CD14-positive monocyte (primary cell): ENCODE data around the gene SMIM35. TPM values are rescaled to one million over a fixed set of nuclear protein-coding genes. Genes with fewer than 3 reads are reported as not detected.
A peak's percentile ranks its signal among the peaks of the same experiment; 100 is the strongest.

Experiments
- DNase-seq, 3 donors: peaks; one replicate each; pipeline ENCODE4 v3.0.0-alpha.2; 2011 to 2022
- H2AFZ ChIP-seq: 2 replicates; pipeline ENCODE4 v1.6.0; 2012; ENCODE audit warnings: mild to moderate bottlenecking, low read depth, low read length, inconsistent platforms; ENCODE audit not compliant: insufficient read depth, poor library complexity, severe bottlenecking
- H3K27ac ChIP-seq, 2 donors: 1 replicate in 1 of 2; 2 replicates in 1 of 2; pipeline ENCODE4 v1.5.1; 2012 to 2013; ENCODE audit warnings: low read length in 2 of 2, control low read depth in 1 of 2, inconsistent platforms in 1 of 2, low read depth in 1 of 2, mild to moderate bottlenecking in 1 of 2
- H3K27me3 ChIP-seq, 2 donors: one replicate each; pipeline versions ENCODE4 v1.6.0 to v1.6.1; 2011 to 2013; ENCODE audit warnings: low read length in 2 of 2; ENCODE audit not compliant: control insufficient read depth in 2 of 2, insufficient read depth in 2 of 2
- H3K36me3 ChIP-seq, 2 donors: replicated peaks in 1 of 2; 1 replicate in 1 of 2; 2 replicates in 1 of 2; pipeline versions ENCODE4 v1.5.1 to v1.6.1; 2012 to 2013; ENCODE audit warnings: low read length in 2 of 2, control low read depth in 1 of 2, inconsistent platforms in 1 of 2, mild to moderate bottlenecking in 1 of 2; ENCODE audit not compliant: insufficient read depth in 2 of 2, control insufficient read depth in 1 of 2
- H3K4me1 ChIP-seq, 2 donors: 1 replicate in 1 of 2; 2 replicates in 1 of 2; pipeline versions ENCODE4 v1.5.1 to v1.6.1; 2012 to 2013; ENCODE audit warnings: low read length in 2 of 2, control low read depth in 1 of 2, inconsistent platforms in 1 of 2, mild to moderate bottlenecking in 1 of 2, moderate library complexity in 1 of 2; ENCODE audit not compliant: insufficient read depth in 2 of 2, control insufficient read depth in 1 of 2
- H3K4me2 ChIP-seq: replicated peaks from 2 replicates; pipeline ENCODE3; 2012; ENCODE audit warnings: low read length, moderate library complexity, mild to moderate bottlenecking; ENCODE audit not compliant: poor library complexity, severe bottlenecking; ENCODE audit errors: extremely low read depth
- H3K4me3 ChIP-seq, 3 experiments: fragments of 200-600 bp in 1 of 3; sonication (generic) in 1 of 3; replicated peaks in 1 of 3; 1 replicate in 2 of 3; 2 replicates in 1 of 3; pipeline ENCODE4 v1.5.1; 2011 to 2013; ENCODE audit warnings: low read length in 3 of 3, mild to moderate bottlenecking in 3 of 3, control low read depth in 2 of 3, low read depth in 2 of 3, inconsistent platforms in 1 of 3, moderate library complexity in 1 of 3
- H3K79me2 ChIP-seq: 2 replicates; pipeline ENCODE4 v1.6.0; 2012; ENCODE audit warnings: mild to moderate bottlenecking, control low read depth, inconsistent platforms, low read length, moderate library complexity; ENCODE audit not compliant: insufficient read depth
- H3K9ac ChIP-seq: 2 replicates; pipeline ENCODE4 v1.6.0; 2017; ENCODE audit warnings: low read length, mild to moderate bottlenecking; ENCODE audit not compliant: insufficient read depth, poor library complexity, severe bottlenecking
- H3K9me3 ChIP-seq, 2 donors: replicated peaks in 1 of 2; 1 replicate in 1 of 2; 2 replicates in 1 of 2; pipeline versions ENCODE4 v1.5.1 to v1.6.1; 2012 to 2013; ENCODE audit warnings: low read length in 2 of 2, control low read depth in 1 of 2; ENCODE audit not compliant: control insufficient read depth in 1 of 2, insufficient read depth in 1 of 2
- H4K20me1 ChIP-seq: 2 replicates; pipeline ENCODE4 v1.6.0; 2012; ENCODE audit warnings: mild to moderate bottlenecking, low read length, control low read depth, moderate library complexity; ENCODE audit not compliant: insufficient read depth
- H3K27ac Mint-ChIP-seq, 7 donors: one replicate each; pipeline ENCODE4 v1.8.0; 2020; ENCODE audit warnings: mild to moderate bottlenecking in 7 of 7, mixed read lengths in 7 of 7, moderate library complexity in 6 of 7, inconsistent platforms in 2 of 7
- H3K27me3 Mint-ChIP-seq, 3 donors: one replicate each; pipeline ENCODE4 v1.8.0; 2021 to 2022; ENCODE audit warnings: low read depth in 3 of 3, mild to moderate bottlenecking in 3 of 3, mixed read lengths in 3 of 3, moderate library complexity in 3 of 3, inconsistent platforms in 1 of 3
- H3K36me3 Mint-ChIP-seq, 2 donors: one replicate each; pipeline ENCODE4 v1.8.0; 2020; ENCODE audit warnings: mixed read lengths in 2 of 2, inconsistent platforms in 1 of 2, mild to moderate bottlenecking in 1 of 2
- H3K4me1 Mint-ChIP-seq: one replicate; pipeline ENCODE4 v1.8.0; 2020; ENCODE audit warnings: mild to moderate bottlenecking, mixed read lengths
- H3K4me3 Mint-ChIP-seq, 2 donors: one replicate each; pipeline ENCODE4 v1.8.0; 2020; ENCODE audit warnings: mild to moderate bottlenecking in 2 of 2, mixed read lengths in 2 of 2, moderate library complexity in 1 of 2
- H3K9me3 Mint-ChIP-seq, 7 donors: one replicate each; pipeline ENCODE4 v1.8.0; 2020 to 2022; ENCODE audit warnings: mixed read lengths in 7 of 7, mild to moderate bottlenecking in 6 of 7, moderate library complexity in 6 of 7, inconsistent platforms in 2 of 7
- WGBS: methylation state at CpG from one replicate; pipeline ENCODE4 v1.1.5; 2013; ENCODE audit warnings: missing lambda C conversion rate; ENCODE audit not compliant: insufficient coverage; 5-methylcytosine and 5-hydroxymethylcytosine counted together
- intact Hi-C, 2 donors: fragments of 100-400 bp; cut with micrococcal nuclease; formaldehyde crosslinking; loops; one replicate each; pipeline versions ENCODE4 v1.15.0 to v1.15.1; 2023
- polyA plus RNA-seq, 3 donors: library from polyadenylated mRNA; depleted of rRNA in 1 of 3; unstranded in 2 of 3; stranded (reverse) in 1 of 3; fragments of 300-500 nt in 2 of 3; fragments of >200 nt in 1 of 3; fragmentation: Illumina TruSeq in 2 of 3; gene quantifications; 1 replicate in 2 of 3; 2 replicates in 1 of 3; pipeline ENCODE4 v1.2.3, GENCODE V29; 2012 to 2021
- TF ChIP-seq, protein P1 (sequence below): fragments of 200-600 bp; IDR thresholded peaks from one replicate; pipeline ENCODE4 v1.8.0; 2022; ENCODE audit warnings: antibody characterized with exemption, mild to moderate bottlenecking

Gene SMIM35
- polyA plus RNA-seq, 3 donors = 0.05 to 0.29 (median 0.11) TPM

DNA sequence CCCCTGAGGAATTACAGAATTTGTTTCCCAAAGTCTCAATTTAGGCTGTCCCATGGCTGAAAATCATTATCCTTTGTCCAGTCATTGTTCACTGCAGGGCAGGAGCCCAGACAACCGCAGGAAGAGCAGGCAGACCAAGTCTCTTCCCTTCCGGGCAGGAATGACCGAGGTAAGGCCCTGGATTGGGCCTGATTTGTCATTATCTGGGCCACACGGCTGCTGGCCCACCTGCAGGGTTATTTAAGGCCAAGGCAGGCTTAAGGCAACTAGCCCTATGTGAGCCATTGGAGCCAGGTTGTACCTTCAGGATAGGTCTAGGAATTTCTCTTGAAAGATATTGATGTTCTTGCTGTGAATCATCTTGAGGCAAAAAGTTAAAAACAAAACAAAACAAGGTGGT is 110.3 kb downstream of the SMIM35 start:
- Histone ChIP-seq H3K9ac (no peak overlapping the region), H3K4me2 (peak overlapping the region; percentile 17), H3K36me3 (no peaks in the 10 kb centered on the region), H3K4me3 (peak overlapping the region in 1 of 3 experiments; percentile 15), H2AFZ (no peak overlapping the region), H3K4me1 (peaks cover 92 to 100% of the 10 kb centered on the region in 2 donors), H3K9me3 (no peaks in the 10 kb centered on the region), H4K20me1 (no peaks in the 10 kb centered on the region), H3K27ac (peak overlapping the region; percentile 30 to 71), H3K79me2 (no peaks in the 10 kb centered on the region), H3K27me3 (no peaks in the 10 kb centered on the region)
- TF ChIP-seq, protein P1, sequence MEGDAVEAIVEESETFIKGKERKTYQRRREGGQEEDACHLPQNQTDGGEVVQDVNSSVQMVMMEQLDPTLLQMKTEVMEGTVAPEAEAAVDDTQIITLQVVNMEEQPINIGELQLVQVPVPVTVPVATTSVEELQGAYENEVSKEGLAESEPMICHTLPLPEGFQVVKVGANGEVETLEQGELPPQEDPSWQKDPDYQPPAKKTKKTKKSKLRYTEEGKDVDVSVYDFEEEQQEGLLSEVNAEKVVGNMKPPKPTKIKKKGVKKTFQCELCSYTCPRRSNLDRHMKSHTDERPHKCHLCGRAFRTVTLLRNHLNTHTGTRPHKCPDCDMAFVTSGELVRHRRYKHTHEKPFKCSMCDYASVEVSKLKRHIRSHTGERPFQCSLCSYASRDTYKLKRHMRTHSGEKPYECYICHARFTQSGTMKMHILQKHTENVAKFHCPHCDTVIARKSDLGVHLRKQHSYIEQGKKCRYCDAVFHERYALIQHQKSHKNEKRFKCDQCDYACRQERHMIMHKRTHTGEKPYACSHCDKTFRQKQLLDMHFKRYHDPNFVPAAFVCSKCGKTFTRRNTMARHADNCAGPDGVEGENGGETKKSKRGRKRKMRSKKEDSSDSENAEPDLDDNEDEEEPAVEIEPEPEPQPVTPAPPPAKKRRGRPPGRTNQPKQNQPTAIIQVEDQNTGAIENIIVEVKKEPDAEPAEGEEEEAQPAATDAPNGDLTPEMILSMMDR = no peak
- peak overlapping the region in 1 of 2 donors; percentile 58 for H3K4me3 Mint-ChIP-seq
- H3K36me3 Mint-ChIP-seq = peaks cover 9 to 10% of the 10 kb centered on the region in 2 donors
- 89% methylated on average over 4 of the region's 4 CpGs for WGBS
- H3K27ac Mint-ChIP-seq = peak overlapping the region; percentile 48 to 93 (median 90)
- H3K4me1 Mint-ChIP-seq = peaks cover 92% of the 10 kb centered on the region
- DNase-seq = no peak
- H3K9me3 Mint-ChIP-seq = peaks cover 0 to 4% (median 0%) of the 10 kb centered on the region in 7 donors
- H3K27me3 Mint-ChIP-seq = peaks cover 0 to 4% (median 0%) of the 10 kb centered on the region in 3 donors
- intact Hi-C loops = no loop called here

DNA sequence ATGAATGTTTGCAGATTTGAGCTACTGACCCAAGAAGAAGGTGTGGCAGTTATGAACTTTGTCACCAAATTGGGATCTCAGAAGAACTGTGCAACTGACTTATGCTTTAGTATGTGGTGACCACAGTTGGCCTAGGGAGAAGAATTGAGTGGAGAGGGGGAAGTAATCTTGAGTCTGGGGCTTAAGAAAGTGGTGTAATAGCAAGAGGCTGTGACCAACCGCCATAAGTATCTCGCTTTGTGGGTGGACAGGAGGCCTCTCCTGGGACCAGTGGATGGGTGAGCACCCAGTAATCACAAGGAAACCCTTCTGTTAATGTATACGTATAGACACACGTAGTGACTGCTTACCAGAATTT is 113.3 kb downstream of the SMIM35 start:
- TF ChIP-seq, protein P1 = no peak
- peak; percentile 70 to 80 (median 78) for DNase-seq
- no peak overlapping the region for H2AFZ ChIP-seq
- Mint-ChIP-seq H3K9me3 (peaks cover 0 to 4% (median 0%) of the 10 kb centered on the region in 7 donors), H3K4me1 (peaks cover 96% of the 10 kb centered on the region), H3K27me3 (peaks cover 0 to 2% (median 0%) of the 10 kb centered on the region in 3 donors), H3K4me3 (peak overlapping the region in 1 of 2 donors; percentile 47), H3K36me3 (peaks cover 6 to 11% of the 10 kb centered on the region in 2 donors), H3K27ac (peak overlapping the region; percentile 79 to 96 (median 93))
- peak overlapping the region in 1 of 3 experiments; percentile 11 for H3K4me3 ChIP-seq
- no peaks in the 10 kb centered on the region for H3K27me3 ChIP-seq
- WGBS = 18% methylated on average over 2 of the region's 4 CpGs
- no peaks in the 10 kb centered on the region for H3K36me3 ChIP-seq
- H4K20me1 ChIP-seq = no peaks in the 10 kb centered on the region
- peak overlapping the region; percentile 60 to 76 for H3K27ac ChIP-seq
- no peaks in the 10 kb centered on the region for H3K9me3 ChIP-seq
- peaks cover 94 to 100% of the 10 kb centered on the region in 2 donors for H3K4me1 ChIP-seq
- H3K79me2 ChIP-seq = no peaks in the 10 kb centered on the region
- peak overlapping the region; percentile 40 for H3K4me2 ChIP-seq
- intact Hi-C loops = loop anchor here in 1 of 2 donors (5.0 kb wide), 1 partner anchor 39 kb away; no protein-coding TSS in a partner anchor
- no peak overlapping the region for H3K9ac ChIP-seq
